HG03571 (cell line): ENCODE data around the gene SH3YL1.

Source experiments
- ATAC-seq: cut with Tn5 transposase; IDR thresholded peaks from one replicate; pipeline ENCODE4 v1.9.1; 2021; ENCODE audit not compliant: unreplicated experiment

SH3YL1 gene

DNA sequence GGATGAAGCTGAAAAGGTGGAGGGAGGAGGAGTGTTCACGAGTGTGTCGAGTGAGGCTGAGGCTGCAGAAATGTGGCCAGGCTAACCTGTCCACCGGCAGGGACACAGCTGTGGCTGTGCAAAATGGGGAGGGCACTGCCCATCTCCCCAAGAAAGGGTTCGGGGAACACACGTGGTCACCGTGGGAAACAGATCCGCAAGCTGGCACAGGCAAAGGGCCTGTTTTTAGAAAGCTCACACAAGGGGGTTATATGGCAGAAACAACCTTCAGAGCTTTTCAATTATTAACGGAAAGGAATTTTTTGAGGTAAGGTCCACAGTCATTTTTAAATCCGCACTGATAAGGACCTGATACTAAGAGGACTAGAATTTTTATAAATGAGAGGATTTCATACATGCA, 35.7 kb downstream of the SH3YL1 start:
- ATAC-seq, result no peak

DNA sequence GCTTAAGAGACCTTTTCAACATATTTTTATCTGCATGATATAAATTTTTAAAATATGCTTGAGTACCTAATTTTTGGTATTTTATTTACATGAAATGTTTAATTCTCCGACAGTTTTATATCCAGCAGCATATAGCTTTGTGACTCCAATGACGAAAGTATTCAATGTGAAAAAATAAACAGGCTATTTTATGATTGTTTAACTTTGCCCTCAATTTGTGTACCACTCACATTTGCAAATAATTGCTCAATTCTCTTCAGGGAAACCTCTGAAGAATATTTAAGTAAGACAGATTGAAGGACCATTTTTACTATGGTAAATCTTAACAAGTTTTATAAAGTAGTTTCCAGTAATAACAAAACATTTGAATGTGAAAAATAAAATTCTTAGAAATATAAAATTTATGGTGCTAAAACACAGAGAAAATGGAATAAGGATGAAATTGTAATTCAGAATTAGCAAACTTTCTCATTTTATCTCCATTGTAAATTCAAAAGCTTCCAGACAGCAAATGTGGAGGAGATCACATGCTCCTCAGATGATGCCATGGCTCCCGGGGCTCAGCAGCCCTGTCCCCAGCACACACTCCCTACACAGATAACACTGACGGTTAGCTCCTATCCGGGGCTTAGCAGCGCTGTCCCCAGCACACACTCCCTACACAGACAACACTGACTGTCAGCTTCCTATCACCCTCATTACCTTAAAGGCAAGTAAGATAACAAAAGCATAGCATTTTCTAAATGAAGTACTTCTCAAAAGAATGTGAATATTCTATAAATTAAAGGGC, 39.7 kb downstream of the SH3YL1 start:
- no peak for ATAC-seq

DNA sequence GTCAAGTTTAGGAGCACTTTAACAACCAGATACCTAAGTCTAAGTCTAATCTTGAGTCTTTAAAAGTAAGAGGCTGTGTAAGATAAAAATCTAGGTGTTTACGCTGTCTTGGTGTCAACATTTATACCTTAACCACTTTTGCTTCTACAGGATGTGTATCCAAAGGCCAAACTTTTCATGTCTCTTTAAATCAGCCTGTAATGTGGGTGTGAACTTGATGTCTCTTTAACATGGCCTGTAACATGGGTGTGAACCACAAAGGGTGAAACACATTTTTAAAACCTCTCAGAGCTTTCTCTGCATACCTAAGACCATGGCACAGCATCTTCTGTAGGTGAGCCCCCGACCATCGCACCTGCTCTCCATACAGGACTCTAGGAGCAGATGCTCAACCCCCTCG, 40.4 kb downstream of the SH3YL1 start:
- no peak for ATAC-seq

DNA sequence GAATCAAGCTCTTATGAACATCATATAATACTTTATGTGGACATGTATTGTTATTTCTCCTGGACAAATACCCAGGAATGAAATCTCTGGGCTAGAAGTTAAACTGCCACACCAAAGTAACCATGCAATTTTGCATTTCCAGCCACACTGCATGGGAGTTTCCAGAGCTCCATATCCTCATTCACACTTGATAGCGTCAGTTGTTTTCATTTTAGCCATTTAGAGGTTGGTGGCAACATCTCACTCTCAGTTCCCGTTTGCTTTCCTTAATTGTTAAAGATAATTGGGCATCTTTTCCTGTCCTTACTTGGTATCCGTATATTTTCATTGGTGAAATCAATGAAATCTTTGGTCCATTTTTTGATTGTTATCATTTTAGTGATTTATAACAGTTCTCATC, 47.8 kb downstream of the SH3YL1 start:
- no peak for ATAC-seq

DNA sequence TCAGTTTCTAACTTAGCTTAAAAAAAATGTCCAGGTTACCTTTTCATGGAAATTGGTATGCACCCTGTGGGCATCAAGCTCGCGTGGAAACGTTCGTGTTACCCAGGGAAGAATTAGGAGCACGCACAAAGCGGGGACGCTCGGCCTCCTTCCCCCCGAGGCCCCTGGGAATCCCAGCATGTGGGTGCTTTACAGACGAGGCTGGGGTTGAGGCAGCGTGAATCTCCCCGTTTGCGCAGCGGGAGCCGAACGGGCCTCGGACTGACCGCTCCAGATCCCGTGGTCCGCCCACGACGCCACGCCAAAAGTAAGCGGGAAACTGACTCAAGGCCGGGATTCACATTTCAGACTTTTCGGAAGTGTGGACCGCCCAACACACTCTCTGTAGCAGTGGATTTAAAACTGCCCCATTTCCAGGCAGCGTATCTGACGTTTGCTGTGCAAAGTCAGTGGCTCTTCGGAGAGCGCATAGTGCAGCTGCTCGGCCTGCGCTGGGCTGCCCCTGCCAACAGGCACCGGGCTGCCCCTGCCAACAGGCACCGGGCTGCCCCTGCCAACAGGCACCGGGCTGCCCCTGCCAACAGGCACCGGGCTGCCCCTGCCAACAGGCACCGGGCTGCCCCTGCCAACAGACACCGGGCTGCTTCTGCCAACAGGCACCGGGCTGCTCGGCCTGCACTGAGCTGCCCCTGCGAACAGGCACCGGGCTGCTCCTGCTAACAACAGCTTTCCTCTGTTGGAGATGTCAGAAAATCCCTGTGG, 49.7 kb downstream of the SH3YL1 start:
- ATAC-seq, result no peak

DNA sequence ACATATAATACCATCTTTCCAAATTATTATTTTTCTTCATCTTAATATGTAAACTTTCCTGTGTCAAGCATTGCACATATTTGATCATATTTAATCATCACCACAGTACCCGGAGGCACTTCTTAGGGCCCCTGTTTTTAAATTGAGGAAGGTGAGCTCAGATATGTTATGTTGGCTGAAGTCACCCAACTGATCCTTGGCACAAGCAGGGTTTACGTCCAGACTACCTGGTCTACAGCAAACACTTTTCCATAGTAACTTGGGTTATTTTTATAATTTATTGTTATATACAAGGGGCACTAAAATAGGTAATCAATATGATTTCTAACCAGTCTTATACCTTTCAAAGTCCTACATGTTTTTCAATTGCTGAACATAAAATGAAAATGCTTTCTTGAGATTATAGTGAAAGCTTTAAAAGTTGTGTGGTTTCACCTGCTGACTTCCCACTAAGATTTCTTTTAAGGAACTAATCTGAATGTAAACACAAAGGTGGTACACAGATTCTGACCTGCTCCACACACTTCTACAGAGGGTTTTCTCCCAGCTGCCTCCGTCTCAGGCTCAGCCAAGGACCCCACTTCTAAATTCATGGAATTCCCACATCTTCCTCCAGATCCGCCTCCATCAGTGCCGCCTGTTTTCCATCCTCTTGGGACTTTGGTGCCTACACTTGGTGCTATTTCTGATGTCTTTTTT, 52.2 kb downstream of the SH3YL1 start:
- no peak for ATAC-seq

DNA sequence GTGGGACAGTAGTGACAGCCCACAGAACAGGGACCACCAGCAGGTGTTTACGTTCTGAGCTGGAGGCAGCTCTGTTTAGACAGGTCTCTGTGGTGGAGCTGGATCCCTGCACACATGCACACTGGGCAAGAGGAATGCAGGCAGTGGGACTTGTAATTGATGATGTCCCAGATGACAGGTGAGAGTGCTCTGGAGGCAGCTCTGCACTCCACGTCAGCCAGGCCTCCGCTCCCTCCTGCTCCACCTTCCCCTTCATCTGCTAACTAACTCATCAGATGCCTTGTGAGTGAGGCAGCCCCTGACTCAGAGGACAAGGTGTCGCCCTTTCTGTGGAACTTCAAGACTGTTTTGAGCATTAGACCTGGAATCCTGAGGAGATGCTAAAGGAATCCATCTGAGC, 53.2 kb downstream of the SH3YL1 start:
- ATAC-seq, result no peak

DNA sequence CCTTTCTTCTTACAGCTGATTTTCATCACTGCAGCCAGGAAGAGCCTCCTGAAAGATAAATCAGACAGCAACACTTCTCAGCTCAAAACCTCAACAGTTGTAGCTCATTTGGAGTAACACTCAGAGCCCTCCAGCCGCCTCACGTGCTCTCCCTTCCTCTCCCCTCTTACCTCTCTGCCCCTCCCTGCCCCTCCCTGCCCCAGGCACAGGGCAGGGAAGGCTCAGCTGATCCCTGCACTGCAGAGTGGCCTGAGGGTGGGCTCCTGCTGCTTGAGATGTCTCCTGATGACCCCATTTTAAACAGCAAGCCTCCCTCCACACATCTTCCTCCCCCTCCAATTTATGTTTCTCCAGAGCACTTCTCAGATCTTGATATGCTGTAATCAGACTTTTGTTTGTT, 54.4 kb downstream of the SH3YL1 start:
- ATAC-seq, result no peak

DNA sequence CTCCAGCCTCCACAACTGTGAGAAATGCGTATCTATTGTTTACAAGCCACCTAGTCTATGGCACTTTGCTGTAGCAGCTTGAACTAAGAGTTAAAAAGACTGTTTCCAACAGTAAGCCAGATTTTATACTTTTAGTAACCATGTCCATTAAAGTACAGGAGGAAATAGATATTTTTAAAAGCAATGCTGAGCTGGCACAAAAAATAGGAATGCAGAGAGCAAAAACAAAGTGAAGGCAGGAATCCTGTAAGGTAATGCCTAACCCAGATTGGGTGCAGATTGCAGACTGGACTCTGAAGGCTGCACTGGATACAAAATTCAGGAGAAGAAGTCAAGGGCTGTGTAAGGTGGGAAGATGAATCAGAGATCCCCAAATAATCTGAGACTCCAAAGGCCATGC, 55.5 kb downstream of the SH3YL1 start:
- no peak for ATAC-seq

DNA sequence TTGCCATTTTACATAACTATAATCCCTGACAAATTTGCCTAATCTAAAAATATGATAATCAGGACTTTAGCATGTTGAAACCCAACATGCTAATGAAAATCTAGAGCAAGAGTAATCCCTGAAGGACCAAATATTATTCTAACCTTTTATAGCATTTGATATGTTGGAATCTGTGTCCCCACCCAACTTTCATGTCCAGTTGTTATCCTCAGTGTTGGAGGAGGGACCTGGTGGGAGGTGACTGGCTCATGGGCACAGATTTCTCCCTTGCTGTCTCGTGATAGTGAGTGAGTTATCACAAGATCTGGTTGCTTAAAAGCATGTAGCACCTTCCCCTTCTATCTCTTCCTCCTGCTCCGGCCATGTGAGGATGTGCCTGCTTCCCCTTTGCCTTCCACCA, 59.8 kb downstream of the SH3YL1 start:
- no peak for ATAC-seq

DNA sequence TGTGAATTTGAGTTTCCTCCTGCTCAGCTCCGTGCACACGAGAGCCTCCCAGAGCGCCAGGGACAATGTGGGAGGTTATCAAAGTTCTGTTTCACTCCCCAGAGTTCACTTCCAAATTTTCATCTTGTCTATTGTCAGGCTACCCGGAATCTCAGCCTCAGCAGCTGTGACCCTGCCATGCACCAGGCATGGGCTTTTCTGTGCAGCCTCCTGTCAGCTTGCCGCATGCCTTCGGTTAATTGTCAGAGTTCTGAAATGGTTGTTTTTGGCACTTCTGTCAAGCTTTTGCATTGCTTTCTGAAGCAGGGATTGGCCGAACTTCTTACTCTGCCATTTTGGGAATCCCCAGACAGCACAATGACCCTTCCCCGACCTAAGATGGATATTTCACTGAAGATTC, 60.4 kb downstream of the SH3YL1 start:
- no peak for ATAC-seq

DNA sequence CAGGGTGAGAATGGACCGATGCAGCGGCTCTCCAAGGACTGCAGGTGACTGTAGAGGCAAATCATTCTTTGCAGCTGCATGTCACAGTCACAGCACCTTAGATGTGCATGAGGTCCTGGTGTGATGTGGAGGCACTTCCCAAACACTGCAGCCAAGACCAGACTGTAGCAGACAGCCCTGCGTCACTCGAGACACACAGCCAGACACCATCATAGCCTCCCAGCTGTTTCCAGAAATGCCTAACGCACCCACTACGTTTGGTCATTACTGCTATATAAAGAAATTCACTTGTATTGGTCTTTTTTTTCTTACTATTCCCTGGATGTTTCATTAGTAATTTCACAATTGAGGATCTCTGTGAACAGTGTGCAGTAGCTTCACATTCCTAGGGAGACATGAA, 60.9 kb downstream of the SH3YL1 start:
- ATAC-seq, result no peak

DNA sequence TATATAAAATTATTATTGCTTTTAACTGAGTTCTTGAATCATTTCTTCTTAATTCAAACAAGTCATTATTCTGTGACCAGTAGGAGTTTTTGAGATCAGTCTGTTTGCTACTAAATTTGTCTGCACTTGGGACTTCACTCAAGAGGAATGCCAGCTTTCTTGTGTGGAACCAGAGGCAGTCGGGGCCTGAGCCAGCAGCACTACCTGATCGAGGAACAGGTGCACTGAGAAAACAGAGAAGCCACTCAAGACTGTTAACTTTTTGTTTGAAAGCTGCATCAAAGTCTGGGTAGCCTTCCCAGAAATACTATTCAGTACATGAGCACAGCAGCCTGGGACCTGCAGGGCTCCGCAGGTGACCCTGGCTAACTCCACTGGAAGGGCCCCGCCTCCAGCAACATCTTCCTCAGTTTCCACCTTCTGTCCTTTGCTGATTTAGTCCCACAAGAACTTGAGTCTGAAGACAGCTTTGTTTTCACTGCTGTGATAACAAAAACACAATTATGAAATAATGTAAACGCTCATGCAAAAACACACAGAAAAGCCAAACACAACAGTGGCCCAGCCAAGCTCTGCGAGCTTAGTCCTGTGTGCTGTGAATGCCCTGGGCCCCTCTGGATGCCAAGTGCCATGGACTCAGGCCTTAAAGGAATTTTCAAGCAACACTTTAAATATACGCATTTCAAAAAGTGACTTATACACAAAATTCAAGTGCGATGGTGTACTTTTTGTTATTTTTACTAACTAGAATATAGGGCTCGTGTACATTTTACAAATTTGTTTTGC, 62.0 kb downstream of the SH3YL1 start:
- ATAC-seq, result no peak

DNA sequence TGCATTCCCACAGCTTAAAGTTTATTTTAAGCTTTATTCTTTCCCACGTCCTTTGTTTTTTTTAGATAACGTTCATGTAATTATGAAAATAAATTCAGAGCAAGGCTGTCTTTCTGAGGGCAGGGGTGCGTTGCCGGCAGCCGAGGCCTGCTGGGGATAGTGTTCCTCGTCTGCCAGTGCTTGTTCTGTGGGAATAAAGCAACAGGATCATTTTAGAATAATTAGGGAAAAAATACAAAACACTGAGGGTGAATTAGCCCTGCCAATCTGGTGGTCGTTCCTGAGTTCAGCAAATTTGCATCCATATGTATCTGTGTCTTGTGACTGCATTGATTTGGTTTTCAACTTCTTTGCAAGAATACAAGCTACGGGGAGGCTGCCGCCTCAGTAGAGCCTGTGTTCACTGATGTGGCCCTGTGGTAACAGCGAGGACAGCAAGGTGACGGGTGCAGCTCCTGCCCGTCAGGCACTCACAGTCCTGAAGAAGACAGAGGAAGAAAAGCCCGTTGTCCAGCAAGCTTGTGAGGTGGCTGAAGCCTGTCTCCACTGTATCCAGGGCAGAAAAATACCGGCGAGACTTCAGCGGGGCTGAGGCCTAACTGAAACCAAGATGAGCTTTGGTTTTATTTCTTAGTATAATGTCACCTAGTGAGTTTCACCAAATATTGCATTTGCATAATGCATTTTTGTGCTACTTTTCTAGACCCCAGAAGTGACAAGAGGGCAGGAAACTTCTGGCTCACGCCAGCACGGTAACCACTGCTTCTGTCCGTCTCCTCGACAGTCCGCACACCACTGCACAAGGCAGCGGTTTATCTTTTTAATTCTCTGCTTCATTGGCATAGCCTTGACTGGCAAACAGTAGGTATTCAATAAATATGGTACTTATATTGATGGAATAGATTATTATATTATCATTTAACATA, 64.5 kb downstream of the SH3YL1 start:
- no peak for ATAC-seq

DNA sequence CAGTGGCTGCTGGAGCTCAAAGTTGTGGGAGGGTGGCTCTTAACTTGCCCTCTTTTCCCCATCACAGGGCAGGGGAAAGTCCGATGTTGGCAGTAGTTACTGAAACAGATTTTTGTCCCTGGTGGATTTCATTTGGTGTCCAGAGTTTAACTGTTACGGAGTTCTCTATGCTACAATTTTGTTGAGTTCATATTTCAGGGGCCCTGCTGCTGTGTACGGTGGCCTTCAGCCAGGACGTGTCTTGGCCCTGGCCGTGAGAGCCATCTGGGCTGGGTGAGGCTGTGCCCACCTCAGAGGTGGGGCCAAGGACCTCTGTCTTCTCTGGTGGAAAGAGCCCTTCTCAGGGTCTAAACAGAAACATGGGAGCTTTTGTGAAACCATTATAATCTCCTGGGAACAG, 67.4 kb downstream of the SH3YL1 start:
- no peak for ATAC-seq

DNA sequence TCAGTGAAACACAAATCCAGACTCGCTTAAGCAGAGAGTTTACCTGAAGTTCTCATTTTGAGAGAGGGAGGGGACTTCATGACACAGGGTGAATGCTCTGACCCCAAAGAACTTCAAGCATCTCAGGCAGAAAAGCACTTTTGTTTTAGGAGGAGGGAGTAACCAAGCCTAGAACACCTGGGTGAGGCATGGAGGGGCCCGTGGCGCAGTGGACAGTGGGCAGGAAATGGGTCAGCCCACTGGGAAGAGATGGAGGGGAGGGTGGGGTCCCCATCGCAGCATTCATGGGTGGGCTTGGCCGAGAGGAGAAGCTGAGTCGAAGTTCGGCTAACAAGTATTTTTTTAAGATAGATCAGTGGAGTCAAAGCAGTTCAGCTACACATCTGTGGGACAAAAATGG, 67.9 kb downstream of the SH3YL1 start:
- ATAC-seq, result no peak

DNA sequence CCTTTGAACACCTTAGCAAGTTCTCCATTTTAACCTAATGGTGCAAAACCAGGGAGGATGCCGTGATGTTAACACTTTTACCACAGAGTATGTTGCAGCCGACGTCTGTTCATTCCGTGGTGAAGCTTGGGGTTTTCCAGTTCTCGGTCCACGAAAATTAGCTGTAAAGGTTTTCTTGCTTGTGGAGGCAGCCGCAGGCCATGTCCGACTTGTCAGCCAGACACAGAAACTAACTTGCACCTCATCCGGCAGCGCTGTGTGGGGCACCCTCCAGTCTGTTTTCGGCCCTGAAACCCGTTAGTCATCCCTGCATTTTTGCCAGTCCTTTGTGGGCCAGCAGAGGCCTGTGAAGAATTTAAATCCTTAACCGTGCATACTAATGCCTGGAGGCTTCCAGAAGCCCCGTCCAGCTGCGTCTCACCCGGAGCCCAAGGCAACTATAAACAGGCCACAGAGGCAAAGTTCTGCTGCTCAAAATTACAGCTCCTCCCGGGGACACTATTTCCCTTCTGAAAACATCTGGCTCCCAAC, 70.6 kb downstream of the SH3YL1 start:
- no peak for ATAC-seq

DNA sequence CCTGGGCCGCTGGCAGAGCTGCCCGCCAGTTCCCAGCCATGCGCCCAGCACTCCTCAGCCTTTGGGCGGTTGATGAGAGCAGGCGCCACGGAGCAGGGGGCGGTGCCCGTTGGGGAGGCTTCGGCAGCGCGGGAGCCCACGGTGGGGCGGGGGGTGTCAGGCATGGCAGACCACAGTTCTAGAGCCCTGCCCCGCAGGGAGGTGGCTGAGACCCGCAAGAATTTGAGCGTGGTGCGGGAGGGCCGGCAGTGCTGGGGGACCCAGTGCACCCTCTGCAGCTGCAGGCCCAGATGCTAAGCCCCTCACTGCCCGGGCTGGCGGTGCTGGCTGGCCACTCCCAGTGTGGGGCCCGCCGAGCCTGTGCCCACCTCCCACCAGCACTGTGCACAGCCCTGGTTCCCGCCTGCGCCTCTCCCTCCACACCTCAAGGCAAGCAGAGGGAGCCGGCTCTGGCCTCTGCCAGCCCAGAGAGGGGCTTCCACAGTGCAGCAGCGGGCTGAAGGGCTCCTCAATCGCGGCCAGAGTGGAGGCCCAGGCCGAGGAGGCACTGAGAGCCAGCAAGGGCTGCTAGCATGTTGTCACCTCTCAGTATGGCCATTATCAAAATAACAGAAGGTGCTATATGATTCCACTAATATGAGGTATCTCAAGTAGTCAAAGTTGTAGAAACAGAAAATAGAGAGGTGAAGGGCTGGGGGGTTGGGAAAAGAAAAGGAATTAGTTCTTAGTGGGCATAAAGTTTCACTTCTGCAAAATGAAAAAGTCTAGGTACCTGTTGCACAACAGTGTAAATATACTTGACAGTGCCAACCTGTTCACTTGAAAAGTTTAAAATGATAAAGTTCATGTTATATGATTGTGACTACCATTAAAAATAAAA, 72.3 kb downstream of the SH3YL1 start:
- no peak for ATAC-seq

DNA sequence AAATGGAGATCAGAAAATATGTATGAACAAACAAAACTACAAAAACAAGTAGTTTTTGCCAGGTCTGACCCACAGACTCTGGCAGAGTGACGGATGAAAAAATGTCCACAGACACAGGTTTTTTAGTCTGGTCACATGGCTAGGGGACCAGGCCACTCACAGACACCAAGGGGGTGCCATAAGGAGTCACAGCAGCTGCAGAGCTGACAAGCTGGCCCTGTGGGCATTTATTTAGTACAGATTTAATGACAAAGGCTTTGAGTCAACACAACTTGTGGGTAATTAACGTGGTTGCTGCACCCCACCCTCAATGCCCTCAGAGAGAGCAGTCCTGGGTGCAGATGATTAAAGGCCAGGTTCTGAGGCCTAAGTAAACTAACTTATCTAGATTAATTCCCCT, 76.0 kb downstream of the SH3YL1 start:
- ATAC-seq, result no peak
